ENCODE results near the gene DGKB.
"Not testable (repeated sequence)": the region's sequence is repeated elsewhere in the genome, so short reads cannot be mapped to it uniquely, and the experiment has no call there.

DGKB gene

GRCh38 chr7:14279065-14279871 lies 623.3 kb downstream of the DGKB start:
- not testable (repeated sequence) for DNase-seq

- no peak for DNase-seq
Measured at GRCh38 chr7:14275356-14275755, 627.2 kb downstream of the DGKB start.

- no peak for DNase-seq
Measured at GRCh38 chr7:14271441-14271840, 631.1 kb downstream of the DGKB start.

GRCh38 chr7:14270099-14270498 lies 632.5 kb downstream of the DGKB start:
- no peak for DNase-seq

- DNase-seq = no peak
Measured at GRCh38 chr7:14260011-14260410, 642.5 kb downstream of the DGKB start.

- no peak for DNase-seq
Measured at GRCh38 chr7:14258861-14259260, 643.7 kb downstream of the DGKB start.

GRCh38 chr7:14258441-14258840 lies 644.1 kb downstream of the DGKB start:
- DNase-seq = no peak

GRCh38 chr7:14252458-14252857 lies 650.1 kb downstream of the DGKB start:
- DNase-seq = no peak

GRCh38 chr7:14242175-14242574 lies 660.4 kb downstream of the DGKB start:
- no peak for DNase-seq

GRCh38 chr7:14236834-14237233 lies 665.7 kb downstream of the DGKB start:
- no peak for DNase-seq

- no peak for DNase-seq
Measured at GRCh38 chr7:14235056-14235455, 667.5 kb downstream of the DGKB start.

- no peak for DNase-seq
Measured at GRCh38 chr7:14233868-14234369, 668.6 kb downstream of the DGKB start.

- peak; percentile 53 for DNase-seq
Measured at GRCh38 chr7:14233076-14233867, 669.3 kb downstream of the DGKB start.

- DNase-seq = peak; percentile 22
Measured at GRCh38 chr7:14229047-14229446, 673.5 kb downstream of the DGKB start.

- peak; percentile 9 for DNase-seq
Measured at GRCh38 chr7:14228341-14228740, 674.2 kb downstream of the DGKB start.

- no peak for DNase-seq
Measured at GRCh38 chr7:14226126-14226525, 676.4 kb downstream of the DGKB start.

GRCh38 chr7:14219125-14219524 lies 683.4 kb downstream of the DGKB start:
- DNase-seq = peak; percentile 2

GRCh38 chr7:14218338-14218737 lies 684.2 kb downstream of the DGKB start:
- DNase-seq = no peak

GRCh38 chr7:14209896-14210484 lies 692.6 kb downstream of the DGKB start:
- DNase-seq = no peak

- no peak for DNase-seq
Measured at GRCh38 chr7:14207711-14208110, 694.8 kb downstream of the DGKB start.

GRCh38 chr7:14207138-14207537 lies 695.4 kb downstream of the DGKB start:
- peak; percentile 0 for DNase-seq

GRCh38 chr7:14206121-14206520 lies 696.4 kb downstream of the DGKB start:
- DNase-seq = no peak

- DNase-seq = no peak
Measured at GRCh38 chr7:14201353-14201752, 701.2 kb downstream of the DGKB start.
